Stimulated activated CD8-positive, alpha-beta memory T cell treated with anti-CD3 and anti-CD28 coated beads, Interleukin-7, amount 100 ng/mL, for 1 hour (primary cell): ENCODE results near the gene HOXC5.

Source experiments
- DNase-seq, 2 donors: peaks; one replicate each; pipeline ENCODE4 v3.0.0-alpha.2; 2020; ENCODE audit warnings: low read depth in 2 of 2

HOXC5 gene

GRCh38 chr12:54047160-54047963 lies 14.5 kb downstream of the HOXC5 start:
- no peak for DNase-seq

GRCh38 chr12:54047964-54048303 lies 15.1 kb downstream of the HOXC5 start:
- no peak for DNase-seq

GRCh38 chr12:54048406-54049093 lies 15.7 kb downstream of the HOXC5 start:
- DNase-seq: no peak

GRCh38 chr12:54049108-54049507 lies 16.3 kb downstream of the HOXC5 start:
- DNase-seq: no peak

- DNase-seq: no peak
These were observed 17.6 kb downstream of the HOXC5 start for GRCh38 chr12:54050482-54050810.

- no peak for DNase-seq
These were observed 18.4 kb downstream of the HOXC5 start for GRCh38 chr12:54051026-54051842.

GRCh38 chr12:54051874-54052437 lies 19.1 kb downstream of the HOXC5 start:
- DNase-seq: no peak

GRCh38 chr12:54052438-54053002 lies 19.7 kb downstream of the HOXC5 start:
- DNase-seq: no peak

- DNase-seq: no peak
These were observed 20.3 kb downstream of the HOXC5 start for GRCh38 chr12:54053003-54053750.

GRCh38 chr12:54053751-54054741 lies 21.2 kb downstream of the HOXC5 start, which contains the start of gene HOXC4:
Gene HOXC4, plus strand, starts transcription at chr12:54053835. Its CDS starts 88 bp downstream, at chr12:54053923.
- DNase-seq: no peak

- DNase-seq: no peak
These were observed 21.9 kb downstream of the HOXC5 start for GRCh38 chr12:54054742-54055194.

GRCh38 chr12:54055552-54055951 lies 22.7 kb downstream of the HOXC5 start:
- DNase-seq: no peak

- DNase-seq: no peak
These were observed 23.3 kb downstream of the HOXC5 start for GRCh38 chr12:54056110-54056509.

- no peak for DNase-seq
These were observed 25.4 kb downstream of the HOXC5 start for GRCh38 chr12:54058128-54058768.

GRCh38 chr12:54059668-54060067 lies 26.8 kb downstream of the HOXC5 start:
- no peak for DNase-seq

GRCh38 chr12:54060174-54060974 lies 27.5 kb downstream of the HOXC5 start:
- DNase-seq: no peak

- DNase-seq: no peak
These were observed 28.3 kb downstream of the HOXC5 start for GRCh38 chr12:54060975-54061778.

GRCh38 chr12:54065677-54066076 lies 32.8 kb downstream of the HOXC5 start:
- no peak for DNase-seq
